Panc1 (cell line): ENCODE results near the gene VPS52.

Experiments
- SIN3A ChIP-seq: IDR thresholded peaks from 2 replicates; pipeline ENCODE4 v1.6.1; 2012; ENCODE audit warnings: low read depth, mild to moderate bottlenecking, low read length, moderate library complexity, borderline replicate concordance; ENCODE audit not compliant: insufficient read depth
- TF ChIP-seq, protein P1 (sequence below): fragments of 450-650 bp; IDR thresholded peaks from 2 replicates; pipeline ENCODE4 v1.5.1; 2017; ENCODE audit warnings: mild to moderate bottlenecking

DNA sequence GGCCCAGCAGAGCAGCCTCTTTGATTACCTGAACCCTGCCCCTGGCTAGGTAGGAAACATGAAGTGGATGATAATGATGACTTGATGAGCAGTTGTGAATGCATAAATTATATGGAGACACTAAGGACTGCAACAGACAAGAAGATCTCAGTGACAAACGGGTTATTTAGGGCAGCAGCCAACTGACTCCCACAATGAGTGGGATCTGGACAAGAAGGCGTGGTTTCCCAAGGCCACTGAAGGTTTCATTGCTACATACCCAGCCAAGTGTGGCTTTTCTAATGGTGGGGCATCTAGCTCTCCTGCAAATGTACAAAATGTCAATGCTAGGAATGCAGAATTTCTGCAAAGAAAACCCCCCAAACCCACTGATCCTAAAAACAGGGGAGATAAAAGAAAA is 33.9 kb downstream of the VPS52 start:
- TF ChIP-seq SIN3A, result no peak
- TF ChIP-seq, protein P1, sequence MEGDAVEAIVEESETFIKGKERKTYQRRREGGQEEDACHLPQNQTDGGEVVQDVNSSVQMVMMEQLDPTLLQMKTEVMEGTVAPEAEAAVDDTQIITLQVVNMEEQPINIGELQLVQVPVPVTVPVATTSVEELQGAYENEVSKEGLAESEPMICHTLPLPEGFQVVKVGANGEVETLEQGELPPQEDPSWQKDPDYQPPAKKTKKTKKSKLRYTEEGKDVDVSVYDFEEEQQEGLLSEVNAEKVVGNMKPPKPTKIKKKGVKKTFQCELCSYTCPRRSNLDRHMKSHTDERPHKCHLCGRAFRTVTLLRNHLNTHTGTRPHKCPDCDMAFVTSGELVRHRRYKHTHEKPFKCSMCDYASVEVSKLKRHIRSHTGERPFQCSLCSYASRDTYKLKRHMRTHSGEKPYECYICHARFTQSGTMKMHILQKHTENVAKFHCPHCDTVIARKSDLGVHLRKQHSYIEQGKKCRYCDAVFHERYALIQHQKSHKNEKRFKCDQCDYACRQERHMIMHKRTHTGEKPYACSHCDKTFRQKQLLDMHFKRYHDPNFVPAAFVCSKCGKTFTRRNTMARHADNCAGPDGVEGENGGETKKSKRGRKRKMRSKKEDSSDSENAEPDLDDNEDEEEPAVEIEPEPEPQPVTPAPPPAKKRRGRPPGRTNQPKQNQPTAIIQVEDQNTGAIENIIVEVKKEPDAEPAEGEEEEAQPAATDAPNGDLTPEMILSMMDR, result no peak
